ENCODE data around the gene LSP1. TPM values are rescaled to one million over a fixed set of nuclear protein-coding genes. Genes with fewer than 3 reads are reported as not detected.

Gene LSP1
- total RNA-seq, 1 donor from 2014 or later: 301 TPM

- intact Hi-C loops (cut with micrococcal nuclease): no loop called here
- ChIA-PET CTCF (interaction anchor here (1.1 to 1.7 kb wide), 5 partner anchors 7 to 326 kb away, joined by 3 to 6 read pairs (median 5); no protein-coding TSS in a partner anchor), POLR2A (no interaction called here)
- DNase-seq: no peak
- TF ChIP-seq CTCF (IDR thresholded peaks at IDR 0.05): no peak
- H3K4me3 Mint-ChIP-seq: no peak overlapping the region
- H3K27me3 Mint-ChIP-seq: peaks cover 12% of the 10 kb centered on the region
- no peaks in the 10 kb centered on the region for H3K4me1 Mint-ChIP-seq
- H3K27ac Mint-ChIP-seq: no peak overlapping the region
- ATAC-seq (ENCODE audit: low read depth): peak; percentile 58
- no peaks in the 10 kb centered on the region for H3K36me3 Mint-ChIP-seq (ENCODE audit: low read depth)
- no peaks in the 10 kb centered on the region for H3K9me3 Mint-ChIP-seq
These were observed 27.7 kb upstream of the LSP1 start for GRCh38 chr11:1825039-1825740.

- POLR2A ChIA-PET: no interaction called here
- Mint-ChIP-seq H3K4me1 (no peaks in the 10 kb centered on the region), H3K27me3 (peaks cover 17% of the 10 kb centered on the region), H3K9me3 (no peaks in the 10 kb centered on the region), H3K36me3 (ENCODE audit: low read depth) (no peaks in the 10 kb centered on the region), H3K4me3 (no peak overlapping the region), H3K27ac (no peak overlapping the region)
- DNase-seq (no peak), ATAC-seq (ENCODE audit: low read depth) (no peak)
- TF ChIP-seq CTCF (IDR thresholded peaks at IDR 0.05): no peak
- intact Hi-C loops (cut with micrococcal nuclease): no loop called here
- CTCF ChIA-PET: interaction anchor here (1.5 to 9.6 kb wide), 3 partner anchors 133 to 326 kb away, joined by 5 to 252 read pairs (median 6); no protein-coding TSS in a partner anchor
These were observed 27.0 kb upstream of the LSP1 start for GRCh38 chr11:1825785-1826451.

GRCh38 chr11:1826552-1827094, 26.3 kb upstream of the LSP1 start:
- ATAC-seq (ENCODE audit: low read depth) (no peak), DNase-seq (no peak)
- H3K27ac Mint-ChIP-seq: no peak overlapping the region
- no peaks in the 10 kb centered on the region for H3K4me1 Mint-ChIP-seq
- POLR2A ChIA-PET: no interaction called here
- CTCF ChIA-PET: interaction anchor here (9.6 kb wide), 1 partner anchor 133 kb away, joined by 252 read pairs; no protein-coding TSS in a partner anchor
- TF ChIP-seq CTCF (IDR thresholded peaks at IDR 0.05): no peak
- no peaks in the 10 kb centered on the region for H3K36me3 Mint-ChIP-seq (ENCODE audit: low read depth)
- H3K9me3 Mint-ChIP-seq: no peaks in the 10 kb centered on the region
- no peak overlapping the region for H3K4me3 Mint-ChIP-seq
- peaks cover 18% of the 10 kb centered on the region for H3K27me3 Mint-ChIP-seq
- intact Hi-C loops (cut with micrococcal nuclease): no loop called here

GRCh38 chr11:1827095-1827813, 25.6 kb upstream of the LSP1 start:
- no peak for TF ChIP-seq CTCF (IDR thresholded peaks at IDR 0.05)
- CTCF ChIA-PET: interaction anchor here (9.6 kb wide), 1 partner anchor 134 kb away, joined by 252 read pairs; no protein-coding TSS in a partner anchor
- intact Hi-C loops (cut with micrococcal nuclease): no loop called here
- Mint-ChIP-seq H3K4me1 (no peaks in the 10 kb centered on the region), H3K27ac (no peak overlapping the region), H3K9me3 (no peaks in the 10 kb centered on the region), H3K27me3 (peaks cover 22% of the 10 kb centered on the region), H3K4me3 (no peak overlapping the region), H3K36me3 (ENCODE audit: low read depth) (no peaks in the 10 kb centered on the region)
- POLR2A ChIA-PET: no interaction called here
- no peak for DNase-seq
- no peak for ATAC-seq (ENCODE audit: low read depth)

All from activated B cell treated with CpG ODN at 0.5 μM for 24 hours (primary cell).